T-cell (primary cell): ENCODE measurements around the gene PLXND1. TPM values are rescaled to one million over a fixed set of nuclear protein-coding genes. Genes with fewer than 3 reads are reported as not detected.

ENCODE experiments used
- ATAC-seq, 4 experiments: fragments of 200-7000 bp in 3 of 4; fragments of 150-1000 bp in 1 of 4; cut with Tn5 transposase; replicated peaks in 1 of 4; 1 replicate in 3 of 4; 2 replicates in 1 of 4; pipeline ENCODE4 v1.10.0; 2021; ENCODE audit warnings: moderate library complexity in 3 of 4, mild to moderate bottlenecking in 2 of 4, moderate number of reproducible peaks in 1 of 4
- CTCF ChIA-PET, 2 donors: fragments of 300-600 bp; sonication (Branson Sonifier 250); formaldehyde crosslinking; loops; one replicate each; lab custom pipeline; 2022; ENCODE audit warnings: antibody characterized with exemption in 2 of 2; lab: Charles Lee
- POLR2A ChIA-PET, 2 donors: fragments of 300-600 bp; sonication (Branson Sonifier 250); formaldehyde crosslinking; loops; one replicate each; lab custom pipeline; 2022; ENCODE audit warnings: antibody characterized with exemption in 2 of 2; lab: Charles Lee
- DNase-seq, 35 experiments: peaks; one replicate each; pipeline versions ENCODE4 v3.0.0 to v3.0.0-alpha.2; 2013 to 2023
- H3K27ac ChIP-seq: one replicate; pipeline ENCODE4 v1.5.1; 2013; ENCODE audit warnings: low read length
- H3K27me3 ChIP-seq, 2 experiments: replicated peaks in 1 of 2; 1 replicate in 1 of 2; 2 replicates in 1 of 2; pipeline versions ENCODE4 v1.6.1 to v1.7.0; 2013; ENCODE audit warnings: low read length in 1 of 2, mixed read lengths in 1 of 2; ENCODE audit not compliant: control insufficient read depth in 2 of 2, insufficient read depth in 2 of 2; ENCODE audit errors: extremely low read depth in 1 of 2
- H3K36me3 ChIP-seq, 2 donors: 1 replicate in 1 of 2; 2 replicates in 1 of 2; pipeline versions ENCODE4 v1.6.1 to v1.7.0; 2013; ENCODE audit warnings: low read length in 1 of 2; ENCODE audit not compliant: control insufficient read depth in 2 of 2, insufficient read depth in 1 of 2; ENCODE audit errors: extremely low read depth in 1 of 2
- H3K4me1 ChIP-seq, 2 experiments: 1 replicate in 1 of 2; 2 replicates in 1 of 2; pipeline versions ENCODE4 v1.6.1 to v1.7.0; 2013; ENCODE audit warnings: low read length in 2 of 2, mixed read lengths in 1 of 2; ENCODE audit not compliant: insufficient read depth in 2 of 2, control insufficient read depth in 1 of 2; ENCODE audit errors: extremely low read depth in 1 of 2
- H3K4me3 ChIP-seq, 2 donors: 1 replicate in 1 of 2; 2 replicates in 1 of 2; pipeline versions ENCODE4 v1.5.1 to v1.7.0; 2013; ENCODE audit warnings: mild to moderate bottlenecking in 2 of 2, low read length in 1 of 2, moderate library complexity in 1 of 2; ENCODE audit not compliant: control insufficient read depth in 1 of 2; ENCODE audit errors: extremely low read depth in 1 of 2
- H3K9me3 ChIP-seq: 2 replicates; pipeline ENCODE4 v1.7.0; 2013
- H3K27ac Mint-ChIP-seq, 2 donors: one replicate each; pipeline ENCODE4 v1.8.0; 2020 to 2021; ENCODE audit warnings: mild to moderate bottlenecking in 2 of 2, mixed read lengths in 2 of 2
- H3K27me3 Mint-ChIP-seq, 2 donors: one replicate each; pipeline ENCODE4 v1.8.0; 2021 to 2022; ENCODE audit warnings: mixed read lengths in 2 of 2
- H3K36me3 Mint-ChIP-seq: one replicate; pipeline ENCODE4 v1.8.0; 2021; ENCODE audit warnings: mixed read lengths
- H3K4me1 Mint-ChIP-seq, 3 donors: one replicate each; pipeline ENCODE4 v1.8.0; 2020 to 2022; ENCODE audit warnings: mixed read lengths in 3 of 3, mild to moderate bottlenecking in 1 of 3
- H3K4me3 Mint-ChIP-seq, 3 donors: one replicate each; pipeline ENCODE4 v1.8.0; 2020 to 2022; ENCODE audit warnings: mild to moderate bottlenecking in 3 of 3, mixed read lengths in 3 of 3, moderate library complexity in 3 of 3
- H3K9me3 Mint-ChIP-seq, 3 donors: one replicate each; pipeline ENCODE4 v1.8.0; 2020 to 2022; ENCODE audit warnings: mixed read lengths in 3 of 3
- WGBS: methylation state at CpG from one replicate; pipeline ENCODE4 v1.1.5; 2013; ENCODE audit warnings: missing lambda C conversion rate; ENCODE audit not compliant: insufficient coverage; 5-methylcytosine and 5-hydroxymethylcytosine counted together
- total RNA-seq, 35 experiments: library from RNA in 6 of 35; stranded (reverse) in 6 of 35; fragments of 120-200 nt in 1 of 35; gene quantifications; one replicate each; pipeline versions ENCODE4 v1.2.1 to v1.2.4 and lab custom pipeline; 2013 to 2026

The PLXND1 gene
- total RNA-seq, 5 donors from 2014 or later (not counting 1 experiment from before 2014, with no cell fraction given) = 13.6 to 53.3 (median 44.9) TPM

- H3K27me3 ChIP-seq = peaks cover 0 to 26% of the 10 kb centered on the region in 2 experiments
- no peaks in the 10 kb centered on the region for H3K9me3 Mint-ChIP-seq
- no peak overlapping the region for H3K4me3 Mint-ChIP-seq
- H3K27me3 Mint-ChIP-seq = peaks cover 4% of the 10 kb centered on the region in 2 donors
- H3K36me3 Mint-ChIP-seq = no peaks in the 10 kb centered on the region
- CTCF ChIA-PET = interaction anchor here in 1 of 2 donors (0.5 kb wide), 1 partner anchor 313 kb away, joined by 3 read pairs; no protein-coding TSS in a partner anchor
- no peak overlapping the region for H3K27ac ChIP-seq
- POLR2A ChIA-PET = no interaction called here
- peaks cover 18 to 21% (median 21%) of the 10 kb centered on the region in 3 donors for H3K4me1 Mint-ChIP-seq
- DNase-seq = no peak
- no peak overlapping the region for H3K4me3 ChIP-seq
- no peaks in the 10 kb centered on the region for H3K9me3 ChIP-seq
- peak overlapping the region in 1 of 2 donors; percentile 39 for H3K27ac Mint-ChIP-seq
- H3K4me1 ChIP-seq = peaks cover 7 to 36% of the 10 kb centered on the region in 2 experiments
- WGBS = 79% methylated on average over 3 of the region's 3 CpGs
- ATAC-seq = no peak
- H3K36me3 ChIP-seq = no peaks in the 10 kb centered on the region
Measured at GRCh38 chr3:129609591-129610182, 3.2 kb upstream of the PLXND1 start.

GRCh38 chr3:129608936-129609590 is 2.6 kb upstream of the PLXND1 start:
- ATAC-seq = no peak
- H3K27me3 ChIP-seq = peaks cover 0 to 31% of the 10 kb centered on the region in 2 experiments
- POLR2A ChIA-PET = interaction anchor here in 1 of 2 donors (0.7 kb wide), 1 partner anchor 491 kb away, joined by 3 read pairs; no protein-coding TSS in a partner anchor
- DNase-seq = no peak
- no peaks in the 10 kb centered on the region for H3K36me3 ChIP-seq
- Mint-ChIP-seq H3K27ac (peak overlapping the region in 1 of 2 donors; percentile 77), H3K9me3 (no peaks in the 10 kb centered on the region), H3K27me3 (peaks cover 6% of the 10 kb centered on the region in 2 donors), H3K36me3 (no peaks in the 10 kb centered on the region), H3K4me1 (peaks cover 23 to 28% (median 24%) of the 10 kb centered on the region in 3 donors), H3K4me3 (peak overlapping the region; percentile 17 to 98 (median 21))
- WGBS = no CpG with 5 or more reads among the region's 4 CpGs
- no peaks in the 10 kb centered on the region for H3K9me3 ChIP-seq
- peaks cover 7 to 37% of the 10 kb centered on the region in 2 experiments for H3K4me1 ChIP-seq
- H3K27ac ChIP-seq = no peak overlapping the region
- H3K4me3 ChIP-seq = no peak overlapping the region
- CTCF ChIA-PET = no interaction called here

- 93% methylated on average over 3 of the region's 17 CpGs for WGBS
- Mint-ChIP-seq H3K27me3 (peaks cover 6 to 9% of the 10 kb centered on the region in 2 donors), H3K36me3 (no peaks in the 10 kb centered on the region), H3K27ac (peak overlapping the region in 1 of 2 donors; percentile 77), H3K4me3 (peak overlapping the region; percentile 21 to 98 (median 76)), H3K4me1 (peaks cover 25 to 30% (median 28%) of the 10 kb centered on the region in 3 donors), H3K9me3 (no peaks in the 10 kb centered on the region)
- POLR2A ChIA-PET = interaction anchor here in 1 of 2 donors (0.7 kb wide), 1 partner anchor 490 kb away, joined by 3 read pairs; no protein-coding TSS in a partner anchor
- CTCF ChIA-PET = no interaction called here
- H3K27ac ChIP-seq = no peak overlapping the region
- peaks cover 7 to 37% of the 10 kb centered on the region in 2 experiments for H3K4me1 ChIP-seq
- ATAC-seq (no peak), DNase-seq (peak in 1 of 35 experiments; percentile 26)
- no peaks in the 10 kb centered on the region for H3K9me3 ChIP-seq
- peaks cover 0 to 37% of the 10 kb centered on the region in 2 experiments for H3K27me3 ChIP-seq
- H3K36me3 ChIP-seq = no peaks in the 10 kb centered on the region
- no peak overlapping the region for H3K4me3 ChIP-seq
Measured at GRCh38 chr3:129608087-129608935, 1.8 kb upstream of the PLXND1 start.

- DNase-seq (no peak), ATAC-seq (no peak)
- peaks cover 0 to 42% of the 10 kb centered on the region in 2 experiments for H3K27me3 ChIP-seq
- no peak overlapping the region for H3K27ac ChIP-seq
- Mint-ChIP-seq H3K36me3 (no peaks in the 10 kb centered on the region), H3K27ac (peak overlapping the region in 1 of 2 donors; percentile 64), H3K27me3 (peaks cover 6 to 9% of the 10 kb centered on the region in 2 donors), H3K4me1 (peaks cover 25 to 31% (median 28%) of the 10 kb centered on the region in 3 donors), H3K9me3 (no peaks in the 10 kb centered on the region), H3K4me3 (peak overlapping the region; percentile 76 to 98 (median 83))
- H3K9me3 ChIP-seq = no peaks in the 10 kb centered on the region
- ChIA-PET CTCF (interaction anchor here in 1 of 2 donors (0.6 kb wide), 1 partner anchor 121 kb away, joined by 4 read pairs; no protein-coding TSS in a partner anchor), POLR2A (no interaction called here)
- H3K4me3 ChIP-seq = peak overlapping the region in 1 of 2 donors; percentile 60
- no peaks in the 10 kb centered on the region for H3K36me3 ChIP-seq
- peaks cover 7 to 37% of the 10 kb centered on the region in 2 experiments for H3K4me1 ChIP-seq
- 82% methylated on average over 14 of the region's 18 CpGs for WGBS
Measured at GRCh38 chr3:129607391-129608068, 1.1 kb upstream of the PLXND1 start.

- no peaks in the 10 kb centered on the region for H3K36me3 ChIP-seq
- H3K9me3 ChIP-seq = no peaks in the 10 kb centered on the region
- Mint-ChIP-seq H3K9me3 (no peaks in the 10 kb centered on the region), H3K27ac (peak overlapping the region; percentile 82), H3K4me1 (peaks cover 28 to 38% (median 32%) of the 10 kb centered on the region in 3 donors), H3K36me3 (no peaks in the 10 kb centered on the region), H3K27me3 (peaks cover 6 to 9% of the 10 kb centered on the region in 2 donors), H3K4me3 (peak overlapping the region; percentile 89 to 98 (median 92))
- peak overlapping the region; percentile 48 to 64 for H3K4me3 ChIP-seq
- peak; percentile 15 to 27 (median 20) for ATAC-seq
- peaks cover 0 to 42% of the 10 kb centered on the region in 2 experiments for H3K27me3 ChIP-seq
- DNase-seq = peak in 5 of 35 experiments; percentile 14 to 29 (median 23)
- POLR2A ChIA-PET = interaction anchor here in 1 of 2 donors (1.6 kb wide), 1 partner anchor 12 kb away, joined by 11 read pairs; no protein-coding TSS in a partner anchor
- H3K4me1 ChIP-seq = peaks cover 7 to 37% of the 10 kb centered on the region in 2 experiments
- CTCF ChIA-PET = interaction anchor here in 1 of 2 donors (1.5 to 1.6 kb wide), 2 partner anchors 30 to 116 kb away, joined by 6 to 10 read pairs; no protein-coding TSS in a partner anchor
- WGBS = under 1% methylated on average over 98 of the region's 98 CpGs
- no peak overlapping the region for H3K27ac ChIP-seq
Measured at GRCh38 chr3:129605922-129606635, 397 bp downstream of the PLXND1 start.
